ENCODE results near the gene NEK9.
"Not testable (repeated sequence)": the region's sequence is repeated elsewhere in the genome, so short reads cannot be mapped to it uniquely, and the experiment has no call there.

Gene NEK9

DNA sequence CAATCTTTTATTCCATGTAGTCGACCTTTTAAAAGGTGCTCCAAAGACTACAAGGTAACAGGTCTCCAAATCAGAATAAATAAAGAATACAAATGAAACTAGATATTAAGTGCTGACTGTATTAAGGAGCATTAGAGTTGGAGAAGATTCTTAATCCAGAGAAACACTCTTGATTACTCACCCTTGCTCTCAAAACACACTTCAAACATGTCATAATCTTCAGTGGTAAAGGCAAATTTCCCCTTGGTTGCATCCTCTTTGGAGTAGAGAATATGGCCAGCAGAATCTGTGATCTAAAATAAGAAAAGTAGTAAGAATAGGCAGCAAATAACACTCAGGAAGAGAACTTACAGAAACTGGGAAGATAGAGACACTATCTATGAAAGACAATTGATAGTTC is 25.0 kb upstream of the NEK9 start:
- H2BK5ac ChIP-seq (ENCODE audit: low read depth, low read length, poor library complexity), result no peak overlapping the region
- no peak overlapping the region for H3K14ac ChIP-seq (ENCODE audit: low read length)
- H3K23ac ChIP-seq (ENCODE audit: low read length), result no peak overlapping the region
- H2BK120ac ChIP-seq (ENCODE audit: insufficient read depth, low read length, poor library complexity), result no peak overlapping the region
- no peak overlapping the region for H3K18ac ChIP-seq (ENCODE audit: low read length)
- peaks cover 5 to 6% of the 10 kb centered on the region in 2 experiments for H3K36me3 ChIP-seq (ENCODE audit: control insufficient read depth in 1 of 2, insufficient read depth in 2 of 2, low read length in 2 of 2)
- no peak overlapping the region for H3K4me2 ChIP-seq (ENCODE audit: low read length)
- no peak overlapping the region for H4K91ac ChIP-seq (ENCODE audit: low read depth, low read length)
- H3K9ac ChIP-seq (ENCODE audit: low read length), result no peak overlapping the region
- H3K27me3 ChIP-seq (ENCODE audit: insufficient read depth, low read length), result no peaks in the 10 kb centered on the region
- no CpG with 5 or more reads among the region's 1 CpG for WGBS (ENCODE audit: extremely low coverage, insufficient coverage, insufficient read length)
- no peak overlapping the region for H3K4me3 ChIP-seq (ENCODE audit: low read depth, low read length)
- DNase-seq, result no peak
- H3K9me3 ChIP-seq (ENCODE audit: insufficient read depth, low read depth, low read length), result no peaks in the 10 kb centered on the region
- H2AK5ac ChIP-seq (ENCODE audit: low read length), result no peak overlapping the region
- H3K4ac ChIP-seq (ENCODE audit: low read depth, low read length), result no peak overlapping the region
- no peak overlapping the region for H2BK12ac ChIP-seq (ENCODE audit: low read length)
- H3K4me1 ChIP-seq (ENCODE audit: control insufficient read depth in 1 of 2, insufficient read depth in 2 of 2, low read length in 2 of 2), result peaks cover 0 to 5% of the 10 kb centered on the region in 2 experiments
- H3K27ac ChIP-seq (ENCODE audit: low read depth, low read length), result no peak overlapping the region
- H3K79me1 ChIP-seq (ENCODE audit: low read length), result no peaks in the 10 kb centered on the region
- H2AFZ ChIP-seq (ENCODE audit: insufficient read depth, low read length, poor library complexity), result no peak overlapping the region
- H4K12ac ChIP-seq (ENCODE audit: low read depth, low read length), result no peak overlapping the region
- no peak overlapping the region for H4K8ac ChIP-seq (ENCODE audit: low read depth, low read length)
- H3K79me2 ChIP-seq (ENCODE audit: control insufficient read depth, insufficient read depth, low read length, poor library complexity), result no peaks in the 10 kb centered on the region

GRCh38 chr14:75150637-75151036 is 23.8 kb upstream of the NEK9 start:
- H3K18ac ChIP-seq (ENCODE audit: low read length), result not testable (repeated sequence)

GRCh38 chr14:75150150-75150549 is 23.3 kb upstream of the NEK9 start:
- no peak overlapping the region for H3K4ac ChIP-seq (ENCODE audit: low read depth, low read length)
- peaks cover under 1% of the 10 kb centered on the region for H3K79me1 ChIP-seq (ENCODE audit: low read length)
- H3K4me3 ChIP-seq (ENCODE audit: low read depth, low read length), result no peak overlapping the region
- no peak overlapping the region for H3K23ac ChIP-seq (ENCODE audit: low read length)
- no peak overlapping the region for H2BK120ac ChIP-seq (ENCODE audit: insufficient read depth, low read length, poor library complexity)
- no peak overlapping the region for H4K91ac ChIP-seq (ENCODE audit: low read depth, low read length)
- H2AFZ ChIP-seq (ENCODE audit: insufficient read depth, low read length, poor library complexity), result no peak overlapping the region
- DNase-seq, result no peak
- no CpG with 5 or more reads among the region's 2 CpGs for WGBS (ENCODE audit: extremely low coverage, insufficient coverage, insufficient read length)
- no peak overlapping the region for H3K14ac ChIP-seq (ENCODE audit: low read length)
- no peak overlapping the region for H4K12ac ChIP-seq (ENCODE audit: low read depth, low read length)
- H3K4me1 ChIP-seq (ENCODE audit: control insufficient read depth in 1 of 2, insufficient read depth in 2 of 2, low read length in 2 of 2), result peaks cover under 1 to 3% of the 10 kb centered on the region in 2 experiments
- no peaks in the 10 kb centered on the region for H3K79me2 ChIP-seq (ENCODE audit: control insufficient read depth, insufficient read depth, low read length, poor library complexity)
- H3K36me3 ChIP-seq (ENCODE audit: control insufficient read depth in 1 of 2, insufficient read depth in 2 of 2, low read length in 2 of 2), result peaks cover 5 to 6% of the 10 kb centered on the region in 2 experiments
- H3K27ac ChIP-seq (ENCODE audit: low read depth, low read length), result no peak overlapping the region
- no peaks in the 10 kb centered on the region for H3K9me3 ChIP-seq (ENCODE audit: insufficient read depth, low read depth, low read length)
- no peak overlapping the region for H2BK5ac ChIP-seq (ENCODE audit: low read depth, low read length, poor library complexity)
- H4K8ac ChIP-seq (ENCODE audit: low read depth, low read length), result no peak overlapping the region
- no peak overlapping the region for H3K4me2 ChIP-seq (ENCODE audit: low read length)
- no peak overlapping the region for H3K18ac ChIP-seq (ENCODE audit: low read length)
- no peaks in the 10 kb centered on the region for H3K27me3 ChIP-seq (ENCODE audit: insufficient read depth, low read length)
- no peak overlapping the region for H2AK5ac ChIP-seq (ENCODE audit: low read length)
- H3K9ac ChIP-seq (ENCODE audit: low read length), result no peak overlapping the region
- no peak overlapping the region for H2BK12ac ChIP-seq (ENCODE audit: low read length)

More at GRCh38 chr14:75150637-75151036, 23.8 kb upstream of the NEK9 start:
- not testable (repeated sequence) for H3K27me3 ChIP-seq (ENCODE audit: insufficient read depth, low read length); H2BK120ac ChIP-seq (ENCODE audit: insufficient read depth, low read length, poor library complexity); H2BK12ac ChIP-seq (ENCODE audit: low read length); H4K12ac ChIP-seq (ENCODE audit: low read depth, low read length); H3K79me1 ChIP-seq (ENCODE audit: low read length); H3K36me3 ChIP-seq (ENCODE audit: control insufficient read depth in 1 of 2, insufficient read depth in 2 of 2, low read length in 2 of 2); DNase-seq; H2BK5ac ChIP-seq (ENCODE audit: low read depth, low read length, poor library complexity); H4K8ac ChIP-seq (ENCODE audit: low read depth, low read length); H3K14ac ChIP-seq (ENCODE audit: low read length); H3K9me3 ChIP-seq (ENCODE audit: insufficient read depth, low read depth, low read length); H3K23ac ChIP-seq (ENCODE audit: low read length); H2AK5ac ChIP-seq (ENCODE audit: low read length); H3K9ac ChIP-seq (ENCODE audit: low read length); H4K91ac ChIP-seq (ENCODE audit: low read depth, low read length); H3K4me1 ChIP-seq (ENCODE audit: control insufficient read depth in 1 of 2, insufficient read depth in 2 of 2, low read length in 2 of 2); H3K4ac ChIP-seq (ENCODE audit: low read depth, low read length); H3K27ac ChIP-seq (ENCODE audit: low read depth, low read length); H2AFZ ChIP-seq (ENCODE audit: insufficient read depth, low read length, poor library complexity); H3K4me3 ChIP-seq (ENCODE audit: low read depth, low read length); H3K79me2 ChIP-seq (ENCODE audit: control insufficient read depth, insufficient read depth, low read length, poor library complexity); H3K4me2 ChIP-seq (ENCODE audit: low read length)
- whole genome bisulfite sequencing (ENCODE audit: extremely low coverage, insufficient coverage, insufficient read length), result no CpG with 5 or more reads among the region's 6 CpGs

DNA sequence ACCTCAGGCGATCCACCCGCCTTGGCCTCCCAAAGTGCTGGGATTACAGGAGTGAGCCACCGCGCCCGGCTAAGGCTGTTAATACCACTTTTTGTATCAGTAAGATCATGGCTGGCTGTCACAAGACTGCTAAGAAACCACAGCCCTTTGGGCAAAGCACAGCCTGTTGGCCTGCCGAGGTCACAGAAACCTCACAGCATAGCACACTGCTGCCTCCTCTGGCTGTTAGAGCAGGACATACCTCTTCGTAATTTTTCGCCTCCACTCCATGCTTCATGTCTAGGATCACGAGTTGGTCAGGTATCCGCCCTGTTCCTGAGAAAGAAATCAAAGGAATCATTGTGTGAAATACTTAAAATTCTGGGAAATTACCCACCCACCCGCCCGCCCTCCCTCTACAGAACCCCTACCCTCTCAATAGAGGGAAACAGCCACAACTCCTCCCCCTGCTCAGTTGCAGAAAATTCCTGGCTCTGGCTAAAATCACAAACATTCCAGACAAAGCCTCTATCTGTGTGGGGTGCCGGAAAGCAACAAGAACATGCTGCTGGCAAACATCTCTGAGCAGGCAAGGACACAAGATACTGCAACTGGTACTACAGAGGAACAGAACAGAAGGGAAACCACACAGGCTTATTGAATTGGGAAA is 20.7 kb upstream of the NEK9 start:
- no CpG with 5 or more reads among the region's 13 CpGs for WGBS (ENCODE audit: extremely low coverage, insufficient coverage, insufficient read length)
- H3K4me1 ChIP-seq (ENCODE audit: control insufficient read depth in 1 of 2, insufficient read depth in 2 of 2, low read length in 2 of 2), result peaks cover 5 to 7% of the 10 kb centered on the region in 2 experiments
- H2BK120ac ChIP-seq (ENCODE audit: insufficient read depth, low read length, poor library complexity), result no peak overlapping the region
- H3K4ac ChIP-seq (ENCODE audit: low read depth, low read length), result no peak overlapping the region
- H2BK5ac ChIP-seq (ENCODE audit: low read depth, low read length, poor library complexity), result no peak overlapping the region
- no peak overlapping the region for H3K4me3 ChIP-seq (ENCODE audit: low read depth, low read length)
- peak overlapping the region; percentile 87 for H3K27ac ChIP-seq (ENCODE audit: low read depth, low read length)
- H3K9me3 ChIP-seq (ENCODE audit: insufficient read depth, low read depth, low read length), result no peaks in the 10 kb centered on the region
- no peak overlapping the region for H3K23ac ChIP-seq (ENCODE audit: low read length)
- DNase-seq, result peak; percentile 77 to 79
- H4K12ac ChIP-seq (ENCODE audit: low read depth, low read length), result no peak overlapping the region
- H4K91ac ChIP-seq (ENCODE audit: low read depth, low read length), result peak overlapping the region; percentile 18
- no peak overlapping the region for H3K4me2 ChIP-seq (ENCODE audit: low read length)
- H3K18ac ChIP-seq (ENCODE audit: low read length), result no peak overlapping the region
- H2AFZ ChIP-seq (ENCODE audit: insufficient read depth, low read length, poor library complexity), result no peak overlapping the region
- no peak overlapping the region for H3K14ac ChIP-seq (ENCODE audit: low read length)
- H4K8ac ChIP-seq (ENCODE audit: low read depth, low read length), result no peak overlapping the region
- no peak overlapping the region for H2BK12ac ChIP-seq (ENCODE audit: low read length)
- H3K79me1 ChIP-seq (ENCODE audit: low read length), result peaks cover 6% of the 10 kb centered on the region
- peaks cover 2% of the 10 kb centered on the region for H3K79me2 ChIP-seq (ENCODE audit: control insufficient read depth, insufficient read depth, low read length, poor library complexity)
- H2AK5ac ChIP-seq (ENCODE audit: low read length), result no peak overlapping the region
- H3K36me3 ChIP-seq (ENCODE audit: control insufficient read depth in 1 of 2, insufficient read depth in 2 of 2, low read length in 2 of 2), result peaks cover 9% of the 10 kb centered on the region in 2 experiments
- H3K9ac ChIP-seq (ENCODE audit: low read length), result no peak overlapping the region
- H3K27me3 ChIP-seq (ENCODE audit: insufficient read depth, low read length), result no peaks in the 10 kb centered on the region

Data from trophoblast cell (in vitro differentiated cells and primary cell).